ENCODE results near the gene FAM72A.
"Not testable (repeated sequence)": the region's sequence is repeated elsewhere in the genome, so short reads cannot be mapped to it uniquely, and the experiment has no call there.

FAM72A gene

DNA sequence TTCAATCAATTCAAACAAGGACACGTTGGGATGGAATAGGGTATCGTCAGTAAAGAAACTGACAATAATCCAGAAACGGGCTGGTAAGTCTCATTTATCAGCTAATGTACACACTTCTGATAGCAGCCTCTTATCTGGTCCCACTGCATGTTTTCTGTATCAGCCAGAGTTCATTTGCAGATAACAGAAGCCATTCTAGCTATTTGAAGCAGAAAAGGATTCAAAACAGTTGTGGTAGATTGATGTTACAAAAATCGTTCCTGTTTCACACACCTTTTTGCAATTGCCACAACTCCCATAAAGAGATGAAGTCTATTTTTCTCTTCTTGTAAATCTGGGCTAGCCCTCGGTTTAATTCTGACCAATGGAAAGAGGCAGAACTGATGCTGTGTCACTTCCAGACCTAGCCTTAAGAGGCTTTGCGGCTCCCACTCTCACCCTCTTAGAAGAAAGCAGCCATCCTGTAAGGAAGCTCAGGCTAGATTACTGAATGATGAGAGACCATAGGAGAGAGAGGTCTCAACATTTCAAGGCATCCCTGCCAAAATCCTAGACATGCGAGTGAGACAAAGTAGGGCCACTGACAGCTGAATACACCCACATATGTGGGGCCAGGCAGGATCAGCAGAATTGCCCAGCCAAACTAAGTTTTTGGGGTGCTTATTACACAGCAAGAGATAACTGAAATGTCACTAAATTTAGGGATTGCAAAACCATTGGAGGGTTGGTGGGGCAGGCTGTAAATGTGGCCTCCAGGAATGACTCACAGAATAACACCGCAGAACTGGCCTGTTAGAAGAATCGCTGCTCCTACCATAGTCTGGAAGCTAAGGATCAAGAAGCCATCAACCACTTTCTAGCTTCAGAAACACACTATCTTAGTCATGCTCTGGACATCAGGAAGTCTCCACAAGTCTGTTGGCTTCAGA is 24.3 kb downstream of the FAM72A start:
- DNase-seq (ENCODE audit: low read depth in 1 of 2, low spot score in 1 of 2); in situ Hi-C loops (cut with HindIII; ENCODE audit: low pct_unique_long_range_greater_than_20kb, low sequenced_read_pairs): not testable (repeated sequence)

- in situ Hi-C loops (cut with HindIII; ENCODE audit: low pct_unique_long_range_greater_than_20kb, low sequenced_read_pairs); DNase-seq (ENCODE audit: low read depth in 1 of 2, low spot score in 1 of 2): not testable (repeated sequence)
Observed at GRCh38 chr1:206176114-206176502, 26.5 kb downstream of the FAM72A start.

- in situ Hi-C loops (cut with HindIII; ENCODE audit: low pct_unique_long_range_greater_than_20kb, low sequenced_read_pairs): not testable (repeated sequence)
- peak in 1 of 2 experiments; percentile 24 for DNase-seq (ENCODE audit: low read depth in 1 of 2, low spot score in 1 of 2)
Observed at GRCh38 chr1:206175459-206176113, 27.1 kb downstream of the FAM72A start.

DNA sequence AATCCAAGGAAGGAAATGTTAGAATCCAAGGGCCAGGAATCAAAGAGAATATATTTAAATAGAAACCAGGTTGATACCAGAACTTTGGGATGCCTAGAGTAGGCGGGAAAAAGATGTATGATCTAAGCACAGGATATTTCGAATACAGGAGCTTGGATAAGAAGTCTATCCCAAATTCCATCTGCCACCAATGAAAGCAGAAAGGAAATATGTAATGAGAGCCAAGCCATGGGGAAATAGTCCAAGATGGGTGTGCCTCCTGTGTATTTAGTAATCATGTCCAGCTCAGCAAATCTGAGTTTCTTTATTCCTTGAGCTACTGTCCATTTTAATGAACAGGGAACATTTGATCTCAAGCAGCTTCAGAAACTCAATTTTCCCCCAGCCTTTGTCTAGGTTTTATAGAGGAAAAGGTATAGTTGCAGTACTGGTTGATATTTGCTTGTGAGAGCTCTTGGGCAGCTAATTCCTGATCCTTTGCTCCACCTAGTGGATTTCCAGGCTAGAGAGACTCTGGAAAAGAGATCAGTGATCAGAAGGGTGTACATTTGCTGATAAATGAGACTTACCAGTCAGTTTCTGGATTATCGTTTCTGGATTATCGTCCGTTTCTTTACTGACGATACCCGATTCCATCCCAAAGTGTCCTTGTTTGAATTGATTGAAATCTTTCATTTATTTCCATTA is 28.3 kb downstream of the FAM72A start:
- DNase-seq (ENCODE audit: low read depth in 1 of 2, low spot score in 1 of 2): peak in 1 of 2 experiments; percentile 56
- in situ Hi-C loops (cut with HindIII; ENCODE audit: low pct_unique_long_range_greater_than_20kb, low sequenced_read_pairs): not testable (repeated sequence)

DNA sequence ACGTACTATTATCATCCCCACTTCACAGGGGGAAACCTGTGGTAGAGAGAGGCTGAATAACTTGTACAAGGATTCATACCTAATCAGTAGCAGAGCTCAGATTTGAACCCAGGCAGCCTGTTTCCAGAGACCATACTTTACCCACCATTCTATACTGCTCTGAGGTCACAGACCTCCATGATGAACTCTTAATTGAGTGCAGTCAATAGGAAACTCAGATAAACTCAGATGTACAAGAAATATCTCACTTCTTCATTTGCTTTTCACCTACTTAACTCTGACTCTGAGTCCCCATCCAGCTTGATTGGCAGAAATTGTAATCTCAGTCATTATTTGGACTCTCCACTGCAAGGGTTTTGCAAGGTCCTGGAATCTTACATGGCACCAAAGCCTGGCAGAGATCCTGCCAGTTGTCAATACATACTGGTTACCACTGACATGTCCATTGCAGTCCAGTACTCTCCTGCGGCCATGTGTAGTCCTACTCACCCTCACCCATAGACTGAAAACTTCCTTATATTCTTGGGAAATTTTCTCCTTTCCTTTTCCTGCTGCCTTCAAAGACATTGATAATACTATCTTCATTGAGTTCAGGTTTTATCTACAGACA is 29.4 kb downstream of the FAM72A start:
- in situ Hi-C loops (cut with HindIII; ENCODE audit: low pct_unique_long_range_greater_than_20kb, low sequenced_read_pairs); DNase-seq (ENCODE audit: low read depth in 1 of 2, low spot score in 1 of 2): not testable (repeated sequence)

GRCh38 chr1:206169794-206170193 is 32.8 kb downstream of the FAM72A start:
- in situ Hi-C loops (cut with HindIII; ENCODE audit: low pct_unique_long_range_greater_than_20kb, low sequenced_read_pairs); DNase-seq (ENCODE audit: low read depth in 1 of 2, low spot score in 1 of 2): not testable (repeated sequence)

GRCh38 chr1:206167350-206168029 is 35.1 kb downstream of the FAM72A start:
- in situ Hi-C loops (cut with HindIII; ENCODE audit: low pct_unique_long_range_greater_than_20kb, low sequenced_read_pairs); DNase-seq (ENCODE audit: low read depth in 1 of 2, low spot score in 1 of 2): not testable (repeated sequence)

DNA sequence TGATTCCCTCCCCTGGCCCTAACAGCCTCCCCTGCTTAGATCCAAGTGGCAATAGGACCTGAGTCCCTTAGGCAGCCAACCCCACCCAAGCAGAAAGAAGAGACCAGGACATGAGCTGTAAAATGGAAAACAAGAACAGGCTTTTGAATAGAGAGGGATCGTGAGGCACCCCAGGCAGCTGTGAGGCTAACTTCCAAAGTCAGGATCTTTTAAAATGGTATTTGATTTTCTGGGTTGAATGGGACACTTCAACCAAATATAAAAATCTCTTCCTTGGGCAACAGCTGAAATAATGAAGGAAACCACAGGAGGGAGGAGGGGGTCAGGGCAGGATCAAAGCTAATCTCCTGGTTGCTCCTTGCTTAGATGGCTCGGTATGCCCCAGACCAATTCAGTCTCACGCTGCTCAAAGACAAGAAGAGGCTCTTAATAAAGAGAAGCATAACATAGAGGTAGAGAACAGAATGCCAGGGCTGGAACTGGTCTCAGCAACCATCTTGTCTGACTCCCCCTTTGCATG is 56.8 kb downstream of the FAM72A start:
- in situ Hi-C loops (cut with HindIII; ENCODE audit: low pct_unique_long_range_greater_than_20kb, low sequenced_read_pairs): no loop called here
- no peak for DNase-seq (ENCODE audit: low read depth in 1 of 2, low spot score in 1 of 2)
- TF ChIP-seq JUND (IDR thresholded peaks at IDR 0.05; ENCODE audit: low read depth): no peak

GRCh38 chr1:206144605-206145004 is 58.0 kb downstream of the FAM72A start:
- no peak for TF ChIP-seq JUND (IDR thresholded peaks at IDR 0.05; ENCODE audit: low read depth)
- in situ Hi-C loops (cut with HindIII; ENCODE audit: low pct_unique_long_range_greater_than_20kb, low sequenced_read_pairs): no loop called here
- no peak for DNase-seq (ENCODE audit: low read depth in 1 of 2, low spot score in 1 of 2)

GRCh38 chr1:206143537-206144172 is 59.0 kb downstream of the FAM72A start:
- no peak for TF ChIP-seq JUND (IDR thresholded peaks at IDR 0.05; ENCODE audit: low read depth)
- no peak for DNase-seq (ENCODE audit: low read depth in 1 of 2, low spot score in 1 of 2)
- in situ Hi-C loops (cut with HindIII; ENCODE audit: low pct_unique_long_range_greater_than_20kb, low sequenced_read_pairs): no loop called here

GRCh38 chr1:206142770-206143169 is 59.9 kb downstream of the FAM72A start:
- TF ChIP-seq JUND (IDR thresholded peaks at IDR 0.05; ENCODE audit: low read depth): no peak
- no peak for DNase-seq (ENCODE audit: low read depth in 1 of 2, low spot score in 1 of 2)
- in situ Hi-C loops (cut with HindIII; ENCODE audit: low pct_unique_long_range_greater_than_20kb, low sequenced_read_pairs): no loop called here

- no peak for TF ChIP-seq JUND (IDR thresholded peaks at IDR 0.05; ENCODE audit: low read depth)
- in situ Hi-C loops (cut with HindIII; ENCODE audit: low pct_unique_long_range_greater_than_20kb, low sequenced_read_pairs): no loop called here
- DNase-seq (ENCODE audit: low read depth in 1 of 2, low spot score in 1 of 2): no peak
Observed at GRCh38 chr1:206142011-206142410, 60.6 kb downstream of the FAM72A start.
